K562 (cell line): ENCODE data around the gene RCSD1. TPM values are rescaled to one million over a fixed set of nuclear protein-coding genes. Genes with fewer than 3 reads are reported as not detected.

ENCODE experiments used
- ATAC-seq: fragments of 200-7000 bp; cut with Tn5 transposase; 3 replicates; pipeline ENCODE4 v1.9.1; 2020; ENCODE audit warnings: moderate library complexity
- BruUV-seq: library from RNA; stranded (reverse); fragments of 400-500 nt; replicated peaks from 2 replicates; lab custom pipeline; 2021; lab: Mats Ljungman, UMichigan
- CTCF ChIA-PET: fragments of 300-600 bp; formaldehyde crosslinking; extraction: SDS; loops from one replicate; lab custom pipeline; 2021; ENCODE audit warnings: low intra/inter-chr PET ratio; lab: Yijun Ruan, JAX
- POLR2A ChIA-PET: fragments of 300-600, 350-650 bp; sonication (Branson Sonifier 250); formaldehyde crosslinking; extraction: SDS; loops from one replicate; lab custom pipeline; 2021; ENCODE audit warnings: antibody characterized with exemption, inconsistent platforms; lab: Yijun Ruan, JAX
- DNase-seq, 4 experiments: peaks; one replicate each; pipeline versions ENCODE4 v3.0.0 to v3.0.0-alpha.2; 2011 to 2018; ENCODE audit warnings: low spot score in 3 of 4, mixed read lengths in 3 of 4; ENCODE audit errors: extremely low read depth in 1 of 4
- FAIRE-seq: peaks from 2 replicates; lab custom pipeline; 2011; peaks lifted over from hg19 to GRCh38; lab: Jason Lieb, UNC
- H2AFZ ChIP-seq: 2 replicates; pipeline ENCODE4 v1.6.0; 2011; ENCODE audit warnings: low read depth, low read length, control low read depth, inconsistent platforms
- H3K27ac ChIP-seq: fragments of 200-600 bp; 3 replicates; pipeline ENCODE4 v1.8.0; 2011; ENCODE audit warnings: low read depth, mild to moderate bottlenecking, control low read depth, inconsistent platforms, low read length, moderate library complexity, mixed read lengths; ENCODE audit errors: extremely low read depth
- H3K27me3 ChIP-seq, 2 experiments: fragments of 300-600 bp in 1 of 2; 2 replicates in 1 of 2; 3 replicates in 1 of 2; pipeline versions ENCODE4 v1.6.0 to v1.8.0; 2011; ENCODE audit warnings: inconsistent platforms in 2 of 2, low read length in 2 of 2, mild to moderate bottlenecking in 1 of 2, mixed read lengths in 1 of 2, moderate library complexity in 1 of 2; ENCODE audit not compliant: control insufficient read depth in 2 of 2, insufficient read depth in 2 of 2
- H3K36me3 ChIP-seq: fragments of 300-600 bp; 3 replicates; pipeline ENCODE4 v1.8.0; 2011; ENCODE audit warnings: mild to moderate bottlenecking, low read length, inconsistent platforms; ENCODE audit not compliant: control insufficient read depth, insufficient read depth
- H3K4me1 ChIP-seq, 2 experiments: fragments of 200-600 bp in 1 of 2; replicated peaks in 1 of 2; 2 replicates in 1 of 2; 3 replicates in 1 of 2; pipeline versions ENCODE4 v1.5.1 to v1.8.0; 2011; ENCODE audit warnings: inconsistent platforms in 2 of 2, low read length in 2 of 2, mild to moderate bottlenecking in 1 of 2, mixed read lengths in 1 of 2, moderate library complexity in 1 of 2; ENCODE audit not compliant: control insufficient read depth in 2 of 2, insufficient read depth in 2 of 2
- H3K4me2 ChIP-seq: 2 replicates; pipeline ENCODE4 v1.6.1; 2011; ENCODE audit warnings: low read length, control low read depth, inconsistent platforms, mixed read lengths; ENCODE audit not compliant: insufficient read depth
- H3K4me3 ChIP-seq: fragments of 200-600 bp; sonication (generic), shearing (Covaris generic); 2 replicates; pipeline ENCODE4 v1.5.1; 2016; ENCODE audit warnings: control low read depth, inconsistent platforms
- H3K79me2 ChIP-seq: fragments of 200-600 bp; 3 replicates; pipeline ENCODE4 v1.8.0; 2011; ENCODE audit warnings: low read length, inconsistent platforms; ENCODE audit not compliant: control insufficient read depth, insufficient read depth
- H3K9ac ChIP-seq, 2 experiments: 2 replicates each; pipeline versions ENCODE4 v1.6.0 to v1.6.1; 2011; ENCODE audit warnings: low read depth in 2 of 2, low read length in 2 of 2, control low read depth in 1 of 2, inconsistent platforms in 1 of 2, mild to moderate bottlenecking in 1 of 2, mixed read lengths in 1 of 2; ENCODE audit not compliant: insufficient read depth in 1 of 2
- H3K9me1 ChIP-seq: one replicate; pipeline ENCODE4 v1.6.0; 2011; ENCODE audit warnings: inconsistent platforms, mild to moderate bottlenecking, low read length, moderate library complexity; ENCODE audit not compliant: control insufficient read depth, insufficient read depth
- H3K9me3 ChIP-seq: replicated peaks from 2 replicates; pipeline ENCODE4 v1.5.1; 2011; ENCODE audit warnings: low read depth, low read length, inconsistent platforms; ENCODE audit not compliant: control insufficient read depth, insufficient read depth
- H4K20me1 ChIP-seq: replicated peaks from 2 replicates; pipeline ENCODE4 v1.6.1; 2011; ENCODE audit warnings: low read length, inconsistent platforms, mixed read lengths; ENCODE audit not compliant: control insufficient read depth, insufficient read depth
- CBX3 ChIP-seq, 2 experiments: IDR thresholded peaks; 1 replicate in 1 of 2; 2 replicates in 1 of 2; pipeline ENCODE4 v1.6.1; 2012; ENCODE audit warnings: inconsistent platforms in 2 of 2, low read length in 2 of 2, borderline replicate concordance in 1 of 2, control low read depth in 1 of 2
- ERF ChIP-seq: fragments of 450-650 bp; formaldehyde crosslinking; IDR thresholded peaks from 2 replicates; pipeline ENCODE4 v1.4.0; 2020; ENCODE audit warnings: mild to moderate bottlenecking, mixed read lengths
- KAT7 ChIP-seq: sonication (generic); formaldehyde crosslinking; IDR thresholded peaks from 2 replicates; pipeline ENCODE4 v1.8.0; 2022; ENCODE audit warnings: missing genetic modification reagents, mild to moderate bottlenecking, borderline replicate concordance
- RBM25 ChIP-seq: fragments of 200-400 bp; formaldehyde crosslinking; IDR thresholded peaks from 2 replicates; pipeline ENCODE4 v1.6.1; 2018; ENCODE audit warnings: low read length, low read depth, moderate library complexity; ENCODE audit not compliant: severe bottlenecking
- SP2 ChIP-seq: IDR thresholded peaks from 2 replicates; pipeline ENCODE4 v1.6.1; 2011; ENCODE audit warnings: mild to moderate bottlenecking, low read depth, low read length, moderate library complexity; ENCODE audit not compliant: poor library complexity, severe bottlenecking; ENCODE audit errors: extremely low read depth
- STAT5A ChIP-seq: IDR thresholded peaks from 2 replicates; pipeline ENCODE4 v1.6.1; 2012; ENCODE audit warnings: low read length, inconsistent platforms, borderline replicate concordance
- TEAD1 ChIP-seq, 2 experiments: fragments of 450-650 bp in 1 of 2; sonication (generic) in 1 of 2; formaldehyde crosslinking; IDR thresholded peaks; 2 replicates each; pipeline versions ENCODE4 v1.4.0 to v1.8.0; 2020 to 2022; ENCODE audit warnings: mild to moderate bottlenecking in 2 of 2, missing genetic modification reagents in 1 of 2
- YBX1 ChIP-seq: fragments of 450-650 bp; IDR thresholded peaks from 2 replicates; pipeline ENCODE4 v1.7.1; 2016; ENCODE audit warnings: mild to moderate bottlenecking
- ZNF224 ChIP-seq: sonication (generic); formaldehyde crosslinking; IDR thresholded peaks from 2 replicates; pipeline ENCODE4 v1.8.0; 2022; ENCODE audit warnings: mild to moderate bottlenecking, missing genetic modification reagents
- WGBS: fragments of 100-300 bp; shearing (Covaris generic); methylation state at CpG from one replicate; pipeline ENCODE4 v1.1.6; 2016; ENCODE audit warnings: low coverage, mixed read lengths; ENCODE audit not compliant: insufficient coverage; ENCODE audit errors: missing lambda C conversion rate; 5-methylcytosine and 5-hydroxymethylcytosine counted together
- in situ Hi-C: fragments of 300-500 bp; cut with MboI; formaldehyde crosslinking; loops from 4 replicates; pipeline ENCODE4 v1.15.0; 2018; ENCODE audit warnings: inconsistent platforms, mixed read lengths
- intact Hi-C: fragments of 100-400 bp; cut with micrococcal nuclease; formaldehyde crosslinking; loops from 2 replicates; pipeline ENCODE4 v1.14.2; 2022
- polyA plus RNA-seq, 8 experiments: library from polyadenylated mRNA; depleted of rRNA in 4 of 8; stranded (reverse) in 5 of 8; unstranded in 3 of 8; fragments of >200 nt; fragmentation: Nextera tagmentation in 2 of 8; fragmentation: Illumina TruSeq in 1 of 8; extraction: Ambion mirVana in 2 of 8; extraction: Trizol in 1 of 8; gene quantifications; 2 replicates each; pipeline versions ENCODE4 v1.2.1 to v1.2.3, GENCODE V29; 2011 to 2014; ENCODE audit warnings: inconsistent platforms in 1 of 8, missing spikeins in 1 of 8
- total RNA-seq, 7 experiments: library from RNA; depleted of rRNA in 6 of 7; stranded (reverse); fragments of >200 nt in 6 of 7; fragmentation: Illumina TruSeq in 2 of 7; extraction: Trizol in 2 of 7; gene quantifications; 2 replicates each; pipeline versions ENCODE4 v1.2.1 to v1.2.3, GENCODE V29; 2011 to 2021; ENCODE audit warnings: low replicate concordance in 1 of 7
- TF ChIP-seq, protein P1 (sequence below): sonication (generic); formaldehyde crosslinking; IDR thresholded peaks from 2 replicates; pipeline ENCODE4 v1.8.0; 2022; ENCODE audit warnings: missing genetic modification reagents, mild to moderate bottlenecking, borderline replicate concordance
- TF ChIP-seq, protein P2 (sequence below), 2 experiments: IDR thresholded peaks; 2 replicates each; pipeline ENCODE4 v1.6.1; 2011; ENCODE audit warnings: borderline replicate concordance in 1 of 2, control low read depth in 1 of 2, low read depth in 1 of 2, low read length in 1 of 2, mild to moderate bottlenecking in 1 of 2, mixed read lengths in 1 of 2, moderate library complexity in 1 of 2; ENCODE audit not compliant: insufficient read depth in 1 of 2, insufficient read length in 1 of 2, poor library complexity in 1 of 2, severe bottlenecking in 1 of 2; ENCODE audit errors: extremely low read depth in 1 of 2
- TF ChIP-seq, protein P3 (sequence below): fragments of 450-650 bp; conservative IDR thresholded peaks from 2 replicates; pipeline ENCODE4 v1.6.1; 2016; ENCODE audit warnings: missing genetic modification characterization, low read depth, mild to moderate bottlenecking, control low read depth, missing compliant biosample characterization

RCSD1 gene
- total and polyA plus RNA-seq, 9 of the 15 experiments (the other 6 are each of a cell fraction or from before 2014, with no cell fraction given), result 7.8 to 69.8 (median 45.3) TPM

DNA sequence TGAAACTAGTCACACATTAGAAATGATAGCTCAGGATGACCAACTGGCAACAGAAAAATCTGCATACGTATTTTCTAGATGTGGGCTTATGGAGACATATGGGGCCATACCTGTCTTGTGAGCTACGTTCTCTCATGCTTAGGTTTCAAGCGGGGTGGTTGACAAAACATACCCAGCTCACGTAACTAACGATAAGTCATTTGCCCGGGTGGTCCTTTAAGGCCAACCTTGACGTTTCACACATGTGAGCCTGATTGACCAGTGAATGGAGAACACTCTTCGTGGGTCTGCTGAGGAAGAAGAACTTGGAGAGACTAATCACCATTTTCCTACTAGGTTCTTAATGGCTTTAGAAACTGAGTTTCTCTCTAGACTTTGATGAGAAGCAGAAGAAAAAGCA is 13.5 kb upstream of the RCSD1 start:
- H3K27ac ChIP-seq, result peak overlapping the region; percentile 81; the same call in 2 of the 3 replicates
- no peak for DNase-seq
- TF ChIP-seq KAT7 (CRISPR knock-in tag) (no peak), RBM25 (no peak), YBX1 (no peak), TEAD1 (CRISPR knock-in tag; IDR thresholded peaks at IDR 0.05) (no peak), SP2 (no peak), ZNF224 (no peak), STAT5A (no peak), ERF (peak; percentile 54; the same call in 1 of the 2 replicates), CBX3 (IDR thresholded peaks at IDR 0.05; ENCODE audit: borderline replicate concordance in 1 of 2, low read length in 2 of 2) (no peak)
- TF ChIP-seq, protein P1, sequence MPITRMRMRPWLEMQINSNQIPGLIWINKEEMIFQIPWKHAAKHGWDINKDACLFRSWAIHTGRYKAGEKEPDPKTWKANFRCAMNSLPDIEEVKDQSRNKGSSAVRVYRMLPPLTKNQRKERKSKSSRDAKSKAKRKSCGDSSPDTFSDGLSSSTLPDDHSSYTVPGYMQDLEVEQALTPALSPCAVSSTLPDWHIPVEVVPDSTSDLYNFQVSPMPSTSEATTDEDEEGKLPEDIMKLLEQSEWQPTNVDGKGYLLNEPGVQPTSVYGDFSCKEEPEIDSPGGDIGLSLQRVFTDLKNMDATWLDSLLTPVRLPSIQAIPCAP (CRISPR knock-in tag), result no peak
- TF ChIP-seq, protein P2, sequence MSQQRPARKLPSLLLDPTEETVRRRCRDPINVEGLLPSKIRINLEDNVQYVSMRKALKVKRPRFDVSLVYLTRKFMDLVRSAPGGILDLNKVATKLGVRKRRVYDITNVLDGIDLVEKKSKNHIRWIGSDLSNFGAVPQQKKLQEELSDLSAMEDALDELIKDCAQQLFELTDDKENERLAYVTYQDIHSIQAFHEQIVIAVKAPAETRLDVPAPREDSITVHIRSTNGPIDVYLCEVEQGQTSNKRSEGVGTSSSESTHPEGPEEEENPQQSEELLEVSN (IDR thresholded peaks at IDR 0.05; ENCODE audit: borderline replicate concordance in 1 of 2, extremely low read depth in 1 of 2, insufficient read depth in 1 of 2, insufficient read length in 1 of 2, low read depth in 1 of 2, low read length in 1 of 2, poor library complexity in 1 of 2, severe bottlenecking in 1 of 2), result no peak
- TF ChIP-seq, protein P3, sequence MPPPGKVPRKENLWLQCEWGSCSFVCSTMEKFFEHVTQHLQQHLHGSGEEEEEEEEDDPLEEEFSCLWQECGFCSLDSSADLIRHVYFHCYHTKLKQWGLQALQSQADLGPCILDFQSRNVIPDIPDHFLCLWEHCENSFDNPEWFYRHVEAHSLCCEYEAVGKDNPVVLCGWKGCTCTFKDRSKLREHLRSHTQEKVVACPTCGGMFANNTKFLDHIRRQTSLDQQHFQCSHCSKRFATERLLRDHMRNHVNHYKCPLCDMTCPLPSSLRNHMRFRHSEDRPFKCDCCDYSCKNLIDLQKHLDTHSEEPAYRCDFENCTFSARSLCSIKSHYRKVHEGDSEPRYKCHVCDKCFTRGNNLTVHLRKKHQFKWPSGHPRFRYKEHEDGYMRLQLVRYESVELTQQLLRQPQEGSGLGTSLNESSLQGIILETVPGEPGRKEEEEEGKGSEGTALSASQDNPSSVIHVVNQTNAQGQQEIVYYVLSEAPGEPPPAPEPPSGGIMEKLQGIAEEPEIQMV (tag), result 0 out of 2 replicates have a peak, but pooled peaks have one; percentile 15

More for the DNA sequence above, 13.5 kb upstream of the RCSD1 start:
- Histone ChIP-seq H3K9me1 (no peaks in the 10 kb centered on the region), H4K20me1 (no peaks in the 10 kb centered on the region), H3K27me3 (no peaks in the 10 kb centered on the region), H3K9me3 (peaks cover 6% of the 10 kb centered on the region), H3K79me2 (peaks cover 3% of the 10 kb centered on the region; the same call in 1 of the 3 replicates), H2AFZ (peak overlapping the region; percentile 90), H3K4me1 (peaks cover 16 to 33% of the 10 kb centered on the region in 2 experiments), H3K36me3 (no peaks in the 10 kb centered on the region), H3K9ac (peak overlapping the region in 1 of 2 experiments; percentile 23; a peak in 2 of 4 replicates), H3K4me2 (peak overlapping the region; percentile 93), H3K4me3 (peak overlapping the region; percentile 23)
- no peak for FAIRE-seq
- in situ Hi-C loops, result no loop called here
- POLR2A ChIA-PET, result interaction anchor here (0.5 to 4.8 kb wide), 11 partner anchors 11 to 312 kb away, joined by 3 to 37 read pairs (median 3); no protein-coding TSS in a partner anchor
- no peak for ATAC-seq
- CTCF ChIA-PET, result no interaction called here
- 80% methylated on average over 8 of the region's 8 CpGs for WGBS
- no TSS peak for BruUV-seq
- intact Hi-C loops, result loop anchor here (2.0 kb wide), 1 partner anchor 18 kb away; no protein-coding TSS in a partner anchor
